HEK293 (cell line): ENCODE data around the gene FBXO10.

Source experiments
- CTCF ChIA-PET: fragments of 350-600 bp; formaldehyde crosslinking; extraction: SDS; loops from one replicate; lab custom pipeline; 2021; ENCODE audit warnings: antibody characterized with exemption; lab: Yijun Ruan, JAX
- POLR2A ChIA-PET: fragments of 300-600 bp; formaldehyde crosslinking; extraction: SDS; loops from one replicate; lab custom pipeline; 2020; ENCODE audit warnings: antibody characterized with exemption, inconsistent platforms; lab: Yijun Ruan, JAX
- H3K27ac ChIP-seq: fragments of 200-500 bp; sonication (Bioruptor generic); 2 replicates; pipeline ENCODE4 v1.5.1; 2014; ENCODE audit warnings: low read depth, low read length, control low read depth, inconsistent platforms; ENCODE audit errors: extremely low read depth
- H3K36me3 ChIP-seq, 2 experiments: fragments of 200-500 bp in 1 of 2; sonication (Bioruptor generic) in 1 of 2; 1 replicate in 1 of 2; 2 replicates in 1 of 2; pipeline ENCODE4 v1.5.1; 2014 to 2017; ENCODE audit warnings: inconsistent platforms in 2 of 2, low read length in 2 of 2; ENCODE audit not compliant: control insufficient read depth in 2 of 2, insufficient read depth in 1 of 2
- H3K4me1 ChIP-seq: fragments of 200-500 bp; sonication (Bioruptor generic); 2 replicates; pipeline ENCODE4 v1.5.1; 2014; ENCODE audit warnings: mild to moderate bottlenecking, low read length, inconsistent platforms; ENCODE audit not compliant: control insufficient read depth, insufficient read depth
- H3K4me3 ChIP-seq: 2 replicates; pipeline ENCODE4 v1.5.1; 2011; ENCODE audit warnings: low read depth, mild to moderate bottlenecking, control low read depth, low read length, moderate library complexity
- H3K9me3 ChIP-seq: fragments of 200-500 bp; sonication (Bioruptor generic); 2 replicates; pipeline ENCODE4 v1.5.1; 2014; ENCODE audit warnings: low read depth, low read length, inconsistent platforms; ENCODE audit not compliant: control insufficient read depth, insufficient read depth
- ATF2 ChIP-seq: fragments of 450-650 bp; formaldehyde crosslinking; IDR thresholded peaks from 2 replicates; pipeline ENCODE4 v1.5.1; 2016; ENCODE audit warnings: missing biosample characterization, missing genetic modification characterization, low read depth
- BCL11A ChIP-seq: fragments of 450-650 bp; formaldehyde crosslinking; IDR thresholded peaks from 2 replicates; pipeline ENCODE4 v1.5.1; 2016; ENCODE audit warnings: low read depth, missing biosample characterization, missing genetic modification characterization
- GLIS1 ChIP-seq: fragments of 450-650 bp; formaldehyde crosslinking; IDR thresholded peaks from 2 replicates; pipeline ENCODE4 v1.5.1; 2016; ENCODE audit warnings: missing biosample characterization, missing genetic modification characterization
- OVOL3 ChIP-seq: fragments of 450-650 bp; formaldehyde crosslinking; IDR thresholded peaks from 2 replicates; pipeline ENCODE4 v1.5.1; 2016; ENCODE audit warnings: missing biosample characterization, missing genetic modification characterization
- PRDM10 ChIP-seq: fragments of 450-650 bp; formaldehyde crosslinking; IDR thresholded peaks from 2 replicates; pipeline ENCODE4 v1.5.1; 2016; ENCODE audit warnings: missing biosample characterization, missing genetic modification characterization
- PRDM6 ChIP-seq: fragments of 450-650 bp; formaldehyde crosslinking; IDR thresholded peaks from 2 replicates; pipeline ENCODE4 v1.5.1; 2017; ENCODE audit warnings: missing biosample characterization, missing genetic modification characterization
- SCRT2 ChIP-seq: fragments of 450-650 bp; formaldehyde crosslinking; IDR thresholded peaks from 2 replicates; pipeline ENCODE4 v1.5.1; 2016; ENCODE audit warnings: missing biosample characterization, missing genetic modification characterization
- YY1 ChIP-seq: fragments of 450-650 bp; formaldehyde crosslinking; IDR thresholded peaks from 2 replicates; pipeline ENCODE4 v1.5.1; 2018; ENCODE audit warnings: missing biosample characterization, missing genetic modification characterization
- ZBTB8A ChIP-seq: fragments of 450-650 bp; formaldehyde crosslinking; IDR thresholded peaks from 2 replicates; pipeline ENCODE4 v1.5.1; 2016; ENCODE audit warnings: missing biosample characterization, missing genetic modification characterization
- ZNF121 ChIP-seq: fragments of 450-650 bp; formaldehyde crosslinking; IDR thresholded peaks from 2 replicates; pipeline ENCODE4 v1.5.1; 2016; ENCODE audit warnings: missing biosample characterization, missing genetic modification characterization
- ZNF148 ChIP-seq: fragments of 450-650 bp; formaldehyde crosslinking; IDR thresholded peaks from 2 replicates; pipeline ENCODE4 v1.5.0; 2017; ENCODE audit warnings: missing biosample characterization, missing genetic modification characterization, borderline replicate concordance
- ZNF174 ChIP-seq: fragments of 450-650 bp; formaldehyde crosslinking; IDR thresholded peaks from 2 replicates; pipeline ENCODE4 v1.5.0; 2017; ENCODE audit warnings: missing biosample characterization, mild to moderate bottlenecking, missing genetic modification characterization
- ZNF19 ChIP-seq: fragments of 450-650 bp; formaldehyde crosslinking; IDR thresholded peaks from 2 replicates; pipeline ENCODE4; 2016; ENCODE audit warnings: missing biosample characterization, missing genetic modification characterization, low read depth
- ZNF37A ChIP-seq: fragments of 450-650 bp; IDR thresholded peaks from 2 replicates; pipeline ENCODE4 v1.5.1; 2018; ENCODE audit warnings: missing biosample characterization, missing genetic modification characterization
- ZNF501 ChIP-seq: fragments of 450-650 bp; formaldehyde crosslinking; IDR thresholded peaks from 2 replicates; pipeline ENCODE4 v1.5.1; 2016; ENCODE audit warnings: missing biosample characterization, missing genetic modification characterization
- ZNF510 ChIP-seq: fragments of 450-650 bp; formaldehyde crosslinking; IDR thresholded peaks from 2 replicates; pipeline ENCODE4 v1.5.1; 2018; ENCODE audit warnings: mild to moderate bottlenecking, missing genetic modification characterization, missing biosample characterization; ENCODE audit not compliant: insufficient replicate concordance
- ZNF571 ChIP-seq: fragments of 450-650 bp; formaldehyde crosslinking; IDR thresholded peaks from 2 replicates; pipeline ENCODE4 v1.5.0; 2017; ENCODE audit warnings: missing biosample characterization, missing genetic modification characterization
- ZNF626 ChIP-seq: fragments of 450-650 bp; sonication (Bioruptor Pico); formaldehyde crosslinking; IDR thresholded peaks from 2 replicates; pipeline ENCODE4 v1.5.1; 2018; ENCODE audit warnings: missing biosample characterization, missing genetic modification characterization, inconsistent platforms
- ZNF704 ChIP-seq: fragments of 450-650 bp; formaldehyde crosslinking; IDR thresholded peaks from 2 replicates; pipeline ENCODE4 v1.5.1; 2016; ENCODE audit warnings: missing biosample characterization, missing genetic modification characterization
- ZNF707 ChIP-seq: fragments of 450-650 bp; formaldehyde crosslinking; IDR thresholded peaks from 2 replicates; pipeline ENCODE4 v1.5.1; 2016; ENCODE audit warnings: missing biosample characterization, missing genetic modification characterization
- ZNF747 ChIP-seq: fragments of 450-650 bp; formaldehyde crosslinking; IDR thresholded peaks from 2 replicates; pipeline ENCODE4 v1.5.1; 2016; ENCODE audit warnings: missing biosample characterization, missing genetic modification characterization
- ZNF830 ChIP-seq: fragments of 450-650 bp; IDR thresholded peaks from 2 replicates; pipeline ENCODE4 v1.5.0; 2018; ENCODE audit warnings: missing biosample characterization, missing genetic modification characterization, low read depth, mild to moderate bottlenecking, moderate library complexity
- ZSCAN16 ChIP-seq: fragments of 450-650 bp; formaldehyde crosslinking; IDR thresholded peaks from 2 replicates; pipeline ENCODE4 v1.5.1; 2016; ENCODE audit warnings: missing biosample characterization, missing genetic modification characterization

Gene FBXO10

GRCh38 chr9:37555786-37556185 lies 20.4 kb downstream of the FBXO10 start (continued):
- TF ChIP-seq ZNF830 (tag by site-specific recombination): no peak
- no peak for TF ChIP-seq ZNF174 (tag by site-specific recombination)
- TF ChIP-seq PRDM6: no peak
- TF ChIP-seq ZSCAN16 (tag by site-specific recombination): no peak
- no peak for TF ChIP-seq ZNF571 (tag by site-specific recombination)
- no peak for TF ChIP-seq ZNF121 (tag by site-specific recombination)
- TF ChIP-seq ZNF501 (tag by site-specific recombination): no peak
- TF ChIP-seq ZNF707: no peak
- TF ChIP-seq YY1 (tag by site-specific recombination): no peak
- TF ChIP-seq ZBTB8A (tag by site-specific recombination): no peak

- H3K9me3 ChIP-seq: no peaks in the 10 kb centered on the region
- TF ChIP-seq ZNF37A (no peak), BCL11A (tag by site-specific recombination) (no peak), ATF2 (no peak), OVOL3 (tag by site-specific recombination) (no peak), ZNF121 (tag by site-specific recombination) (no peak), ZNF626 (tag by site-specific recombination) (no peak), ZNF704 (tag by site-specific recombination) (no peak), GLIS1 (tag by site-specific recombination) (no peak), PRDM10 (tag by site-specific recombination) (no peak), ZNF148 (tag by site-specific recombination) (no peak), SCRT2 (tag by site-specific recombination) (no peak), ZNF747 (tag by site-specific recombination) (no peak), ZNF510 (tag by site-specific recombination) (no peak), ZNF19 (tag by site-specific recombination) (no peak), ZNF830 (tag by site-specific recombination) (no peak)
- no peaks in the 10 kb centered on the region for H3K36me3 ChIP-seq
- H3K4me3 ChIP-seq: no peak overlapping the region
- ChIA-PET CTCF (no interaction called here), POLR2A (no interaction called here)
- no peaks in the 10 kb centered on the region for H3K4me1 ChIP-seq
- H3K27ac ChIP-seq: no peak overlapping the region
These were observed 21.9 kb downstream of the FBXO10 start for GRCh38 chr9:37554318-37554717.
